ENCODE data around the gene GXYLT2. TPM values are rescaled to one million over a fixed set of nuclear protein-coding genes. Genes with fewer than 3 reads are reported as not detected.

GXYLT2 gene
- total and polyA plus RNA-seq, 2 of the 13 experiments (the other 11 are each of a cell fraction or from before 2014, with no cell fraction given), result 4.3 to 6.9 TPM

GRCh38 chr3:72844436-72844993 lies 43.3 kb upstream of the GXYLT2 start:
- Histone ChIP-seq H2AFZ (ENCODE audit: low read length) (no peak overlapping the region), H3K4me1 (ENCODE audit: insufficient read depth, low read length) (peaks cover 37% of the 10 kb centered on the region), H4K20me1 (ENCODE audit: insufficient read depth, low read length) (no peaks in the 10 kb centered on the region), H3K79me2 (ENCODE audit: insufficient read depth, low read length) (peaks cover 29% of the 10 kb centered on the region), H3K27ac (ENCODE audit: extremely low read length, insufficient read depth, low read length) (no peak overlapping the region), H3K27me3 (ENCODE audit: control insufficient read depth in 1 of 2, insufficient read depth in 2 of 2, low read length in 2 of 2) (no peaks in the 10 kb centered on the region; a peak in 1 of 5 replicates), H3K9ac (ENCODE audit: insufficient read depth, low read depth, low read length) (no peak overlapping the region), H3K36me3 (replicated peaks in 1 of 2; ENCODE audit: control insufficient read depth in 1 of 2, insufficient read depth in 2 of 2, low read length in 2 of 2) (peaks cover 0 to 20% of the 10 kb centered on the region in 2 experiments; a peak in 4 of 5 replicates), H3K4me3 (replicated peaks in 1 of 3; ENCODE audit: insufficient read depth in 1 of 3, low read depth in 2 of 3, low read length in 3 of 3) (no peak overlapping the region), H3K9me3 (ENCODE audit: low read length) (no peaks in the 10 kb centered on the region), H3K4me2 (ENCODE audit: low read depth, low read length) (no peak overlapping the region)
- in situ Hi-C loops (cut with HindIII; ENCODE audit: extremely low pct_ligation_motif_present, low pct_unique_long_range_greater_than_20kb) (loop anchor here (10.0 kb wide), 1 partner anchor 240 kb away; no protein-coding TSS in a partner anchor), intact Hi-C loops (cut with micrococcal nuclease; ENCODE audit: unreplicated experiment) (no loop called here)
- WGBS (ENCODE audit: low lambda C conversion rate), result 92% methylated on average over 1 of the region's 1 CpG
- FAIRE-seq (no peak), ATAC-seq (no peak), DNase-seq (ENCODE audit: low spot score) (no peak)
- BruUV-seq (replicated peaks), result no TSS peak
- POLR2A ChIA-PET, result no interaction called here
- CTCF ChIA-PET (ENCODE audit: low intra/inter-chr PET ratio, low total read pairs), result no interaction called here
- TF ChIP-seq ZNF12 (CRISPR knock-in tag; IDR thresholded peaks at IDR 0.05) (no peak), ZBTB2 (CRISPR knock-in tag; IDR thresholded peaks at IDR 0.05; ENCODE audit: low read depth) (no peak), ZNF383 (CRISPR knock-in tag; IDR thresholded peaks at IDR 0.05; ENCODE audit: borderline replicate concordance) (no peak), ZNF282 (IDR thresholded peaks at IDR 0.05; ENCODE audit: partially characterized antibody) (no peak), ZFP90 (CRISPR knock-in tag; IDR thresholded peaks at IDR 0.05; ENCODE audit: borderline replicate concordance) (no peak), TCF7L2 (IDR thresholded peaks at IDR 0.05; ENCODE audit: low read depth, low read length) (no peak), EED (CRISPR knock-in tag; IDR thresholded peaks at IDR 0.05) (no peak), ZNF777 (CRISPR knock-in tag; IDR thresholded peaks at IDR 0.05) (no peak), MEIS2 (CRISPR knock-in tag; IDR thresholded peaks at IDR 0.05) (no peak), NR2F2 (IDR thresholded peaks at IDR 0.05; ENCODE audit: borderline replicate concordance, low read depth) (no peak)
- TF ChIP-seq, protein P1, sequence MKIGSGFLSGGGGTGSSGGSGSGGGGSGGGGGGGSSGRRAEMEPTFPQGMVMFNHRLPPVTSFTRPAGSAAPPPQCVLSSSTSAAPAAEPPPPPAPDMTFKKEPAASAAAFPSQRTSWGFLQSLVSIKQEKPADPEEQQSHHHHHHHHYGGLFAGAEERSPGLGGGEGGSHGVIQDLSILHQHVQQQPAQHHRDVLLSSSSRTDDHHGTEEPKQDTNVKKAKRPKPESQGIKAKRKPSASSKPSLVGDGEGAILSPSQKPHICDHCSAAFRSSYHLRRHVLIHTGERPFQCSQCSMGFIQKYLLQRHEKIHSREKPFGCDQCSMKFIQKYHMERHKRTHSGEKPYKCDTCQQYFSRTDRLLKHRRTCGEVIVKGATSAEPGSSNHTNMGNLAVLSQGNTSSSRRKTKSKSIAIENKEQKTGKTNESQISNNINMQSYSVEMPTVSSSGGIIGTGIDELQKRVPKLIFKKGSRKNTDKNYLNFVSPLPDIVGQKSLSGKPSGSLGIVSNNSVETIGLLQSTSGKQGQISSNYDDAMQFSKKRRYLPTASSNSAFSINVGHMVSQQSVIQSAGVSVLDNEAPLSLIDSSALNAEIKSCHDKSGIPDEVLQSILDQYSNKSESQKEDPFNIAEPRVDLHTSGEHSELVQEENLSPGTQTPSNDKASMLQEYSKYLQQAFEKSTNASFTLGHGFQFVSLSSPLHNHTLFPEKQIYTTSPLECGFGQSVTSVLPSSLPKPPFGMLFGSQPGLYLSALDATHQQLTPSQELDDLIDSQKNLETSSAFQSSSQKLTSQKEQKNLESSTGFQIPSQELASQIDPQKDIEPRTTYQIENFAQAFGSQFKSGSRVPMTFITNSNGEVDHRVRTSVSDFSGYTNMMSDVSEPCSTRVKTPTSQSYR (CRISPR knock-in tag; IDR thresholded peaks at IDR 0.05; ENCODE audit: borderline replicate concordance), result no peak
- TF ChIP-seq, protein P2, sequence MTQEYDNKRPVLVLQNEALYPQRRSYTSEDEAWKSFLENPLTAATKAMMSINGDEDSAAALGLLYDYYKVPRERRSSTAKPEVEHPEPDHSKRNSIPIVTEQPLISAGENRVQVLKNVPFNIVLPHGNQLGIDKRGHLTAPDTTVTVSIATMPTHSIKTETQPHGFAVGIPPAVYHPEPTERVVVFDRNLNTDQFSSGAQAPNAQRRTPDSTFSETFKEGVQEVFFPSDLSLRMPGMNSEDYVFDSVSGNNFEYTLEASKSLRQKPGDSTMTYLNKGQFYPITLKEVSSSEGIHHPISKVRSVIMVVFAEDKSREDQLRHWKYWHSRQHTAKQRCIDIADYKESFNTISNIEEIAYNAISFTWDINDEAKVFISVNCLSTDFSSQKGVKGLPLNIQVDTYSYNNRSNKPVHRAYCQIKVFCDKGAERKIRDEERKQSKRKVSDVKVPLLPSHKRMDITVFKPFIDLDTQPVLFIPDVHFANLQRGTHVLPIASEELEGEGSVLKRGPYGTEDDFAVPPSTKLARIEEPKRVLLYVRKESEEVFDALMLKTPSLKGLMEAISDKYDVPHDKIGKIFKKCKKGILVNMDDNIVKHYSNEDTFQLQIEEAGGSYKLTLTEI (CRISPR knock-in tag; conservative IDR thresholded peaks at IDR 0.05), result no peak

All from HepG2 (cell line).